BLaER1 (cell line): ENCODE measurements around the gene DHRS4.

Source experiments
- H3K27ac ChIP-seq: shearing (Covaris generic); formaldehyde crosslinking; 2 replicates; pipeline ENCODE4 v1.8.1; 2022
- H3K27me3 ChIP-seq: shearing (Covaris generic); formaldehyde crosslinking; 2 replicates; pipeline ENCODE4 v1.8.1; 2022
- H3K36me3 ChIP-seq: shearing (Covaris generic); formaldehyde crosslinking; 2 replicates; pipeline ENCODE4 v1.8.1; 2022
- H3K4me1 ChIP-seq: shearing (Covaris generic); formaldehyde crosslinking; 2 replicates; pipeline ENCODE4 v1.8.1; 2022
- H3K4me2 ChIP-seq: shearing (Covaris generic); formaldehyde crosslinking; 2 replicates; pipeline ENCODE4 v1.8.1; 2022
- H3K4me3 ChIP-seq: shearing (Covaris generic); formaldehyde crosslinking; 2 replicates; pipeline ENCODE4 v1.8.1; 2022
- H3K9ac ChIP-seq: shearing (Covaris generic); formaldehyde crosslinking; 2 replicates; pipeline ENCODE4 v1.8.1; 2022
- H3K9me3 ChIP-seq: shearing (Covaris generic); formaldehyde crosslinking; 2 replicates; pipeline ENCODE4 v1.8.1; 2022
- H4K20me1 ChIP-seq: shearing (Covaris generic); formaldehyde crosslinking; 2 replicates; pipeline ENCODE4 v1.8.1; 2022
- Cebpa-rat ChIP-seq: shearing (Covaris generic); IDR thresholded peaks from 2 replicates; pipeline ENCODE4 v1.8.1; 2022

DHRS4 gene

GRCh38 chr14:23953464-23954278 is at the start of gene DHRS4:
Gene DHRS4, plus strand, starts transcription at chr14:23953770. Its CDS starts 19 bp downstream, at chr14:23953789.
- Histone ChIP-seq H3K4me2 (peak within 1 kb of the TSS; percentile 88), H3K9me3 (peaks cover 30% of the 10 kb centered on the region), H3K4me1 (peaks cover 18% of the 10 kb centered on the region), H3K27me3 (no peaks in the 10 kb centered on the region), H3K27ac (peak within 1 kb of the TSS; percentile 81), H3K9ac (peak within 1 kb of the TSS; percentile 86), H4K20me1 (no peaks in the 10 kb centered on the region), H3K36me3 (peaks cover 28% of the 10 kb centered on the region; the same call in 1 of the 2 replicates), H3K4me3 (peak within 1 kb of the TSS; percentile 86)
- no peak for TF ChIP-seq Cebpa-rat

GRCh38 chr14:23910101-23910875 is 43.3 kb upstream of the DHRS4 start:
- Histone ChIP-seq H3K4me2 (no peak overlapping the region), H3K27me3 (no peaks in the 10 kb centered on the region)

GRCh38 chr14:23910876-23911210 is 42.7 kb upstream of the DHRS4 start:
- Histone ChIP-seq H3K4me1 (no peaks in the 10 kb centered on the region), H3K9me3 (no peaks in the 10 kb centered on the region), H3K27ac (no peak overlapping the region), H3K4me2 (no peak overlapping the region), H3K9ac (no peak overlapping the region), H4K20me1 (no peaks in the 10 kb centered on the region), H3K4me3 (no peak overlapping the region), H3K27me3 (no peaks in the 10 kb centered on the region), H3K36me3 (no peaks in the 10 kb centered on the region)
- TF ChIP-seq Cebpa-rat = no peak

More at GRCh38 chr14:23910101-23910875, 43.3 kb upstream of the DHRS4 start:
- no peaks in the 10 kb centered on the region for H3K36me3 ChIP-seq
- no peak overlapping the region for H3K4me3 ChIP-seq
- H4K20me1 ChIP-seq = no peaks in the 10 kb centered on the region
- no peak for TF ChIP-seq Cebpa-rat
- no peaks in the 10 kb centered on the region for H3K9me3 ChIP-seq
- no peak overlapping the region for H3K9ac ChIP-seq
- H3K27ac ChIP-seq = no peak overlapping the region
- no peaks in the 10 kb centered on the region for H3K4me1 ChIP-seq

GRCh38 chr14:23915559-23915958 is 38.0 kb upstream of the DHRS4 start:
- H3K27ac ChIP-seq = no peak overlapping the region
- no peaks in the 10 kb centered on the region for H3K4me1 ChIP-seq
- no peaks in the 10 kb centered on the region for H3K36me3 ChIP-seq
- H3K27me3 ChIP-seq = no peaks in the 10 kb centered on the region
- H3K9ac ChIP-seq = no peak overlapping the region
- H4K20me1 ChIP-seq = no peaks in the 10 kb centered on the region
- no peak overlapping the region for H3K4me3 ChIP-seq
- TF ChIP-seq Cebpa-rat = no peak
- no peak overlapping the region for H3K4me2 ChIP-seq
- H3K9me3 ChIP-seq = peaks cover 13% of the 10 kb centered on the region

DNA sequence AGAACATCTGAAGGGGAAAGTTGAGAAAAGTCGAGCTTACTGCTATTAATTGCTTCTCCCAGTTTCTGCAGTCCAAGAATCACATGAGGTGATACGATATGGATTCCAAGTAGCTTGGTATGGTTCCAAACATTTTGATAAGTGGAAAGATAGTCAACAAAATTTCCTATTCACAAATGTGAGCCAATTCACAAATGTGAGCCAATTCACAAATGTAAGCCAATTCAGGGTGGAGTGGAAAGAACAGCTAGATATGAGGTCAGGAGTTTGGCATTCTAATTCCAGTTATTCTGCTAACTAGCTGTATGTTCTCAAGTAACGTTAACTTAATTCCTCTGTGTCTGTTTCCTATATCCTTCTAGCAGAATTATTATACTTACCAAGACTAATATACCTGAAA is 37.6 kb upstream of the DHRS4 start:
- Histone ChIP-seq H3K4me1 (no peaks in the 10 kb centered on the region), H3K27ac (no peak overlapping the region), H3K4me2 (no peak overlapping the region), H3K36me3 (no peaks in the 10 kb centered on the region), H3K9ac (no peak overlapping the region), H4K20me1 (no peaks in the 10 kb centered on the region), H3K9me3 (peaks cover 13% of the 10 kb centered on the region), H3K27me3 (no peaks in the 10 kb centered on the region), H3K4me3 (no peak overlapping the region)
- TF ChIP-seq Cebpa-rat = no peak

GRCh38 chr14:23916446-23916845 is 37.1 kb upstream of the DHRS4 start:
- Histone ChIP-seq H3K9me3 (peaks cover 13% of the 10 kb centered on the region), H3K4me3 (no peak overlapping the region), H3K4me2 (no peak overlapping the region), H3K9ac (no peak overlapping the region), H4K20me1 (no peaks in the 10 kb centered on the region), H3K27me3 (no peaks in the 10 kb centered on the region), H3K4me1 (no peaks in the 10 kb centered on the region), H3K36me3 (no peaks in the 10 kb centered on the region), H3K27ac (no peak overlapping the region)
- no peak for TF ChIP-seq Cebpa-rat

DNA sequence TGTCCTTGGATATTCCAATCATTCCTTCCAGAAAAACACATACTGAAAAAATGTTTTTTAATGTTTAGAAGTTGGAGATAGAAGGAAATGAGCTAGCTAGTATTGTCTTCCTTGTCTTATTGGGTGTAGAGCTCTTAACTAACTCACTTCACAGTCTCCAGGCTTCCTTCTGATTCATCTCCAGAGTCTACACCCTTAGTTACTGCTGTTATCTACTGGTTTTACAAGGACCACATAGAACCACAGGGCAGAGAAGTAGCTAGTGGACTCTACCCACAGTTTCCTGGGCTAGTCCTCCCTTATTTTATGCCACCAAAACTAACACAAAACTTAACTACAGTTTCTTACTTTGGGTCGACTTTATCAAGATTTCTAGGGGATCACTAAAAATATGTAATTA is 31.0 kb upstream of the DHRS4 start:
- Histone ChIP-seq H3K9me3 (peaks cover 10% of the 10 kb centered on the region), H3K9ac (no peak overlapping the region), H4K20me1 (no peaks in the 10 kb centered on the region), H3K4me2 (no peak overlapping the region), H3K27ac (no peak overlapping the region), H3K4me3 (no peak overlapping the region), H3K4me1 (no peaks in the 10 kb centered on the region), H3K36me3 (no peaks in the 10 kb centered on the region), H3K27me3 (no peaks in the 10 kb centered on the region)
- TF ChIP-seq Cebpa-rat = no peak

GRCh38 chr14:23925523-23926075 is 28.0 kb upstream of the DHRS4 start:
- H3K4me3 ChIP-seq = no peak overlapping the region
- H3K9me3 ChIP-seq = no peaks in the 10 kb centered on the region
- no peak overlapping the region for H3K4me2 ChIP-seq
- H3K9ac ChIP-seq = no peak overlapping the region
- no peak overlapping the region for H3K27ac ChIP-seq
- H4K20me1 ChIP-seq = no peaks in the 10 kb centered on the region
- H3K4me1 ChIP-seq = no peaks in the 10 kb centered on the region
- no peaks in the 10 kb centered on the region for H3K36me3 ChIP-seq
- no peaks in the 10 kb centered on the region for H3K27me3 ChIP-seq
- TF ChIP-seq Cebpa-rat = no peak

DNA sequence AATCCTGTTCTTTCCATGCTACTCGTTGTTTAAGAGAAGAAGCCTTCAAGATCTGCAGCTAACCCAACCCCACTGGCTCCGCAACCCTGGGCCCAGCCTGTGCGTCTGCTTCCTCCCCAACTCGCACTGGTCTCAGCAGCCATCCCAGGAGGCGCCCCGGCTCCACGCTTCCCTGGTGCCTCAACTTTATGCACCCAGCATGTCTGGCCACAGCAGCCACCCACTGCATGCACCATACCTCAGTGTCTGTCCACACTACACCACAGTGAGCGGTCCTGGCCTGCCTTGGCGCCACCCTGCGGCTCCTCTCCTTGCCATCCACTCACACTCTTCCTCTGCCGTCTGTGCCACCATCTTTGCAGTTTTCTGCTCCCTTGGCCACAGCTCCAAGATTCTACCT is 27.0 kb upstream of the DHRS4 start:
- Histone ChIP-seq H3K27ac (no peak overlapping the region), H3K4me3 (no peak overlapping the region), H3K9ac (no peak overlapping the region), H3K4me2 (no peak overlapping the region), H3K9me3 (no peaks in the 10 kb centered on the region), H3K27me3 (no peaks in the 10 kb centered on the region), H3K36me3 (no peaks in the 10 kb centered on the region), H3K4me1 (no peaks in the 10 kb centered on the region), H4K20me1 (no peaks in the 10 kb centered on the region)
- TF ChIP-seq Cebpa-rat = no peak

DNA sequence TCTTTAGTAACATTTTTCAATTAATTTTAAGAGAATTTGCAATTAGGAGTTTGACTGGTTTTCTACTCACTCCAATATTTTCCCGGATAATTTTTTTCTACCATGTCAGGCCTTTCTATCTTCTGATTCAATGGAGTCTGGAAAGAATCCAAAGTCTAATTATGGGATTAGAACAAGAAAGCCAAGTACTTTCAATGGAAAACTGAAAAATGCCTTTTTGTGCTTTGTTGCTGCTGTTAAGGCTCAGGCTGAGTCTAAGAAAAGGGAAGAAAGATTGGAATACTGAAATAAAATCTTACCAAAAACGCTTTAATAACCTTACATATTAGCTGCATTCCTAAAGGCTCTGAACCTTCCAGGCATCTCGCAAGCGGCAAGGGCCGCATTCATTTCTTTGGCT is 24.4 kb upstream of the DHRS4 start:
- H3K27ac ChIP-seq = no peak overlapping the region
- no peaks in the 10 kb centered on the region for H3K4me1 ChIP-seq
- H3K27me3 ChIP-seq = no peaks in the 10 kb centered on the region
- no peaks in the 10 kb centered on the region for H3K9me3 ChIP-seq
- no peaks in the 10 kb centered on the region for H4K20me1 ChIP-seq
- no peak overlapping the region for H3K4me3 ChIP-seq
- H3K36me3 ChIP-seq = no peaks in the 10 kb centered on the region
- TF ChIP-seq Cebpa-rat = no peak
- H3K4me2 ChIP-seq = no peak overlapping the region
- no peak overlapping the region for H3K9ac ChIP-seq
